Fibroblast of gingiva (primary cell): Measurements from ENCODE around the gene NFASC.

Experiments used
- DNase-seq: peaks from one replicate; pipeline ENCODE4 v3.0.0-alpha.2; 2011; ENCODE audit warnings: low read depth

NFASC gene

DNA sequence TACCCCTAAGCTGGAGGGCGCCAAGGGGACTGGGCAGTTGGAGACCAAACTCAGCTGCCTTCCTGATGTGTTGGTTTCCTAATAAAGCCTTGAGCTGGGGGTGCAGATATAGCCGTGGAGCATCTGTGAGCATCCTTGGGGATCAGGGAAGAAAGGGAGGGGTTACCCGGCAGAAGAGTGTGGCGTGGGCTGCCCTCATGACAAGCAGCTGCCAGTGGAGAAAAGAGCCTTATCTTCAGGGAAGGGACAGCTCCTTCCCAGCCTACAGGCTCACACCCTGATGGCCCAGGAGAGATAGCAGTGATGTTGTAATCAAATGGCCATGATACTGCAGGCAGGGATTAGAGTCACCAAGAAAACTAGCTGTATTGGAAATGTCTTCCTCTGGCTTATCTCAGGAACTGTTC is 10.8 kb upstream of the NFASC start:
- DNase-seq = no peak

DNA sequence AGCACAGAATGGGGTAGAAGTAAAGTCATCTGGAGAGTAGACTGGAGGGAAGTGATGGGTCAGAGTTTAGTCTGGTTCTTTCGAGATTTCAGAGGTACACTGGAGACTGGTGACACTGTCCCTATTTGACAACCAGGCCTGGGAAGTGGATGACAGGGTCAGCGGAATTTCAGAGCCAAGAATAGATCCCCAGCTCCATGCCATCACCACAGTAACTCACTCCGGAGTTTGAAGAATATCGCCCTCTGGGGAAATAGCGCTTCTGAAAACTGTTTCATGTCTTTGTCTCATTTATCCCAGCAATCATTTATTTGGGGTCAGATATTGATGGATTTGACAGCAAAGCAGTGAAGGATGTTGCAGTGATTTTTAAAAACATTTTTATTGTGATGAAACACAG is 7.6 kb upstream of the NFASC start:
- DNase-seq = no peak

DNA sequence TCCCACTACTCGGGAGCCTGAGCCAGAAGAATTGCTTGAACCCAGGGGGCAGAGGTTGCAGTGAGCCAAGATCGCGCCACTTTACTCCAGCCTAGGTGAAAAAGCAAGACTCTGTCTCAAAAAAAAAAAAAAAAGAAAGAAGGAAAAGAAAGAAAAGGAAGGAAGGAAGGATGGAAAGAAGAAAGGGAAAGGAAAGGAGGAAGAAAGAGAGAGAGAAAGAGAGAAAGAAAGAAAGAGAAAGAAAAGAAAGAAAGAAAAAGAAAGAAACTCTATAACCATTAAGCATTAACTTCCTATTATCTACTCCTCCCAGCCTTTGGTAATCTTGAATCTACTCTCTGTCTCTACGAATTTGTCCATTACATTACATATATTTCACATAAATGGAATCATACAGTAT is 6.9 kb upstream of the NFASC start:
- no peak for DNase-seq

DNA sequence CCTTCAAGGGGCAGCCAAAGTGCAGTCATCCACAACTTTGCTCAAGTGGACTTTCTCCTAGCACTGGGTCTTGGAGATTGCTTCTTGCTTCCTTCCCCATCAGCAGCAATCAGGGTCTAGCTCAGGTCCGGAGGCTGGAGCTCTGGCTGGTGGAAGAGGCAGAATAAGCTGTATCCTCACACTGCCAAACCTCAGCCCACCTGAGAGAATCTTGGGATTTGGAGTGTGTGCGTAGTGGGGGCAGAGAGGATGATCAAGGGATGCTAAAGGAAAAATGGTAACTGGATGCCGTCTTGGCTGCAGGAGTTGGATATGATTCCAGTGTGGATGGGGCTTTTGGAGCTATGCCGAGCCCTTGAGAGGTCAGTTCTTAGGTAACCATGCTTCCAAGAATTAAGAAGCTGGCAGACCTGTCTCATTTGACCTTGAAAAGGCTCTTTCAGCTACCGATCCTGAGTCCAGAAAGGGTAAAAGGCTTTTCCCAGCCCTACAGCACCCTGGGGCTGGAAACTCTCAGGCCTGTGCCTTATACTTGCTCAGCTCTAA is 4.5 kb upstream of the NFASC start:
- DNase-seq = no peak

DNA sequence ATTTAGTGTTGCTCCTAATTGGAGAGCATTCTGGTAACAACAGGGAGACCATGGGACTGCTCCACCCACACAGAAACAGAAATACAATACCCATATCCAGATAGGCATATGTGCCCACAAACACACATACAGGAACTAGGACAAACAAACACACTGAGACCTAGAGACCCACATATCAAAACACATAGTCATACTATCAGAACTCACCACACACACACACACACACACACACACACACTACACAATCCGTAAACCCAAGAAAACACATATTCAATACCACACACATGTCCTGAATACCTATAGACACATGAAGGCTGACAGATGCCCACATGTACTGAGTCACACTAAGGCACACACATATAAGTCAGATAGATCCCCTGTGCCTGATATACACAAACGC is 3.5 kb upstream of the NFASC start:
- DNase-seq = no peak

DNA sequence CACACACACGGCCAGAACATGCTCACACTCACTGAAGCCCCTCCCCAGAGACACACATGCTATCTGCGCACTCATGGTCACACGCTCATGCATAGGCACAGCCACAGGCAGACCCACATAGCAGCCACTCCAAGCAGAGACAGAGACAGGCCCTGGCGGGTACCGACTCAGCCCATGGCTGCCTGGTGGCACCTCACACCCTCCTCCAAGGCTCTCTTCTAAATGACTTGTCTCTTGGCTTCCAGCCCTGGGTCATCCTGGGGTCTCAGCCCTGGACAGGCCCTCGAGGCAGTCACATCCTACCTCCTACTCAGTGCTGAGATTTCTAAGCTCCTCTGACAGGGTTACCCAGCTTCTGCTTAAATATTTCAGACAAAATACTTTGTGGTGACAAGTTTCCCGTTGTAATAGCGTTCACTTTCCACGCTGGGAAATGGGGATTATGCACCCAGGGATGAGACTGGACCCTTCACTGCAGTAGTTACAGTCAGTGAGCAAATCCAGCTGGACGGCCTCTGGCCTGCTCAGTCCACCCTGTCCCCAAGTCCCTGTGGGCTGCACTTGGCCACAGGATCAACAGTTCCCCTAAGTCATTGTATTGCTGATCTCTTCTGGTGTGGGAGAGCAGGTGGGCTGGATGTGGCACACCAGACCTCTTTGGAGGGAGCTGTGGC is 2.9 kb upstream of the NFASC start:
- no peak for DNase-seq

DNA sequence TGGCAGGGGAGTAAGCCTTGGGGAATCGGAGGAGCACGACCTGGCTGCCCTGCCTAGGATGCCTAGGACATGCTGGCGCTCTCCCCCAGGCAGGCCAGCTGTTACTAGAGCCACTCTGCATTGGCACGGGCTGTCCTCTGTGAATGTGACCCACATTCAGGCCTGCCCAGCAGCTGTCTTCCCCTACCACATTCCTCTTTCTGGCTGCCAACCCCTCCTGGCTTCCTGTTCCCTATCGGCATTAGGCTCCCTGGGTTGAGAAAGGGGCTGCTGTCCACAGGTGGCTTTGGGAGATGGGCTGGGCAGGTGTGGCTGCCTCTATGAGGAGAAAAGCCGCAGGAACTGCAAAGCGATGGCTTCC is 2.3 kb upstream of the NFASC start:
- no peak for DNase-seq

DNA sequence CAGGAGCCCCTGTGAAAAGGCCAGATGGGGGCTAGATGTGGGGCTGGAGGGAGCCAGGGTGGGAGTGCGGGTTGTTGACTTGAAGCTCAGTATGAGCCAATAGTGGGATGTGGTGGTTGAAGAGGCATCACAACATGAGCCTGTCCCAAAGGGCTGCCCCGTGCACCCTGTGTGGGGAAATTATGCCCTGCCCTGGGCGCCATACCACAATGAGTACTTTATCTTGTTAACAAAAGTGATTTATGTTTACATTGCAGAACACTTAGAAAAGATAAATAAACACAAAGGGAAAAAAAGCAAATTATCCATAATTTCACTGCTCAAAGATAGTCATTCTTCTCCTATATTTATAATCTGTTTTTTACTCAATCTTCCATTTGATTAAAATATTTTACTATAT is 1.6 kb upstream of the NFASC start:
- no peak for DNase-seq

DNA sequence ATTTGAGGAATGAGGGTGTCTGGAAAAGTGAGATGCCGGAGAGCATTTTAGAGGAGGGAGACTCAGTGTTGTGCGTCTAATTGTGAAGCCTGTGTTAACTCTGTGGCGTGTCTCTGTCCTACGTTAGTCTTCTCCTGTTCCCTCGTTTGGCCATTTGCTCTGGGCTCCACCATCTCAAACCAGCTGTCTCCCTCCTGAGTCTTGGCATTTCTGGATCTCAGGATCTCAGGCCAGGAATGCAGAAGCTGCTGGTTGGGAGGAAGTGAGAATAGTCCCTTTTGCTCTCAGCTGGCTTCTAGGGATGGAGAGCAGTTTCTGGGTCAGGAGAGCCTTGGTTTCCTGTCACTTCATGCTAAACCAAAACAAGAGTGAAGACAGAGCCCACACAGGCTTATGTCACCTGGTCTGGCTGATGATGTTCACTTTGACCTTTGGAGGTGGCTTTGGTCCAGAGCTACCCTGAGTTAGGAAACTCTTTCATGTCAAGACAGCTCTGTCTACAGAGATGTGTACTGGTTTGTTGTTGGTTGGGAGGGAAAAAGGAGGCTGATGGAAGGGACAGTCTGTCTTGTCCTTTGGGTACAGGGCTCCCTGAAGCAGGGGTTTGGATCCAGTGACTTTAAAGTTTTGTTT is 859 bp downstream of the NFASC start:
- DNase-seq = no peak

DNA sequence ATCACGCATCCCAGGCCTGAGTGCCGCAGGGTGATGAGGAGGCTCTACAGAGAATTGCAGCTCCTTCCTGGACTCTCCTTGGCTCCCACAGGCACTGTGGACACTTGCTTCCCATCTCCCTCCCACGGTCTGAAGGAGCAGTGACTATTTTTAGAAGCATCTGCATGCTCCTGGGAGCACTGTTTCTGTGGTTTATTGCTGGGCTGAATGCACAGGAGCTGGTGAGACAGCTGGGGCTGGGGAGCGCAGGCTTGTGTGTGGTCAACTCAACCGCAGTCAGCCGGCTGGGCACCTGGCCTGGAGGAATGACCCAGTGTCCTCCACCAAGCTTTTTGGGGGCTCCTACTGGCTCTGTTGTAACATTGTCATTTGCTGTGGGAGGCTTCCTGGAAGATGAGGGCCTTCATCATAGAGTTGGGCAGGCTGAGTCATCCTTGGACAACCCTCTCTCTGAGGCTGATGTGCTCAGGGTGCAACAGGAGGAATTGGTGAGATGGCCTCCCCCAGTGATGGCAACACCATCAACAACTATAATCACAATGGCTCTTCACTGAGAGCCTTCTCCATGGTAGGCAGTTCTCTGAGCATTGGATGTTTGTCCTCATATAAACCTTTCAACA is 1.7 kb downstream of the NFASC start:
- no peak for DNase-seq

DNA sequence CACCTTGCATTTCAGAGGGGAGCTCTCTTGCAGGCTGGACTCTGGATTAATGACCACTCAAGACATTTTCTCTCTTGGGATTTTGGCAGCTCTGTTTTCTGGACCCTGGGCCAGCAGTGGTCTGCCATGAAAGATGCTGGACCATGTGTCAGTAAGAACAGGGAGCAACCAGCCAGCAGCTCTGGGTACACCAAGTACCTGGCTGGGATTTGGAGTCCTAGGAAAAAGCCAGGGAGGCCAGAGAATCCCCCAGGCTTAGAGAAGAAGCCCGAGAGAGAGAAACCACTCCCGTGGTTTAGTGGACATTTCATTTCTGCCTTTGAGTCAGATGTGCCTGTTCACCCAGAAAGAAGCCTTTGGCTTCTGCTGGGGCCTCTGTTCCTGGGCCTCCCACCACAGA is 2.5 kb downstream of the NFASC start:
- no peak for DNase-seq

DNA sequence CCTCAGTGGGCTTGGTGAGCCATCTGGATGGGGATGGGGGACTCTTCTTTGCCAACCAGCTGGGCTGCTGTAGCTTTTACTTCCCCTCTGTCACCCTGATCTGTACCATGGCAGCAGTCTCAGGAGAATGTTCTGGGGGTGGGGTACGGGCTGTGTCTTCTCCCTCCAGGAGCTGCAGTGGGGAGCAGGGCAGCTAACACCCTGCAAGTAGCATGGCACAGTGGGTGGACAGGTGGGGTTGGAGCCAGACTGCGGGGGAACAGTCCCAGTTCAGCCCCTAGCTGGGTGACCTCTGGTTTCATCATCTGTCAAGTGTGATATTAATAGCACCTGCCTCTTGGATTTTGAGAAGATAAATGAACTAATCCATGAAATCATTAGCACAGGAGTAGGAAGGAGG is 3.1 kb downstream of the NFASC start:
- DNase-seq = no peak

DNA sequence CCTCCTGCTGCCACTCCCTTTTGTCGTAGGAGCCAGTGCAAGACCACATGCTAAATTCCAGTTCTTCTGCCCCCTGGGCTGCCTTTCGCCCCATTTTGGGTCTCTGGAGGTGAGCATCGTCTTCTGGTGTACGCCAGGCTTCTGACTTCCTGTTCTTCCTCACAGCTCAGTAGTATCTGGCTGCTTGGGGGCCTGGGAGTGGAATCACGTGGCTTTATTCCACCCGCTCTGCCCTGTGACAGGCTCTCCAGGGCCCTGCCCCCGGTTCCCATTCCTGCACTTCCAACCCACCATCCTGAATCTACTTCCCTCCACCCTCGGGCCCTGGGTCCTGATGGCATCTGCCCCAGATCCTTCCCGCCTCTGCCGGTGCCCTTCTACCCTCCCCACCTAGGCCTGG is 3.6 kb downstream of the NFASC start:
- no peak for DNase-seq

DNA sequence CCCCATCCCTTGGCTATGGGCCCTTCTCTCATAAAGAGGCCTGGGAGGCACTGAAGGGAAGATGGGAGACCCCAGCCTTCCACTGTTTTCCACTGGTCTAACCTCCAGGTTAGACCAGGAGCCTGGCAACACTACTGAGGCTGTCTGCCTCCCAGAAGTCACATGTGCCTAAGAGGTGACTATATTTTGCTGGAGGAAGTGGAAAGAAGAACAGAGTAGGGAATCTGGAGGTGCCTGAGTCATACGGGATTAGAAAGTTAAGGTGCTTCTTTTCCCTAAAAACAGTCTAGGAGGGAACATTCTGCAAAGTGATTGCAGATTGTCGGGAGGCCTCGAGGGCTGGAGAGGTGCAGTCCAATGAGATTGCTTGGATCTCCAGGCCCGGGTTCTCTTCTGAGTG is 4.6 kb downstream of the NFASC start:
- no peak for DNase-seq

DNA sequence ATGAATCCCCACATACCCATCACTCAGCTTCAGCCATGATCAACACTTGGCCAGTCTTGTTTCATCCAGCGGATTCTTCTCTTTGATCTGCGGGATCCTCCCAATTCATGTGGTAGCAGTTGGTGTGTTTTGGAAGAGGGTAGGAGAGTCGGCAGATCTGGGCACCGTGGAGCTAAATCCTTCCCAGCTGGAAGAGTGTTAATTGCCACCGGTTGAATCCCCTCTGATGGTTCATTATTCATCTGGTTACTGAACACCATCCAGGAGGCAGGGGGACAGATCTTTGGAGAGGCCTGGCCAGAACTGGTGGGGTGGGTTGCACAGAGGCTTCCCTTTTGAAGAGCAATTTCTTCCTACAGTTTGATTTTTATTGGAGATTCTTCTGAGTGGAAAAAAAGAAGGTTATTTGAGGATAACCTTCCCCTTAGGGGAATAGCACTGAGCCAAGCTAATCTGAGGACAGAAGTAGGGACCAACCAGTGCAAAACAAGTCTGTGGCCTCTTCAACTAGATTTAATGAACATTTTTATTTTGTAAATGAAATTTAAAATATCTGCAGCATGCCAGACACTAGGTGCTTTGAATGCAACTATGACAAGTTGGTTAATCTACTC is 8.1 kb downstream of the NFASC start:
- DNase-seq = no peak

DNA sequence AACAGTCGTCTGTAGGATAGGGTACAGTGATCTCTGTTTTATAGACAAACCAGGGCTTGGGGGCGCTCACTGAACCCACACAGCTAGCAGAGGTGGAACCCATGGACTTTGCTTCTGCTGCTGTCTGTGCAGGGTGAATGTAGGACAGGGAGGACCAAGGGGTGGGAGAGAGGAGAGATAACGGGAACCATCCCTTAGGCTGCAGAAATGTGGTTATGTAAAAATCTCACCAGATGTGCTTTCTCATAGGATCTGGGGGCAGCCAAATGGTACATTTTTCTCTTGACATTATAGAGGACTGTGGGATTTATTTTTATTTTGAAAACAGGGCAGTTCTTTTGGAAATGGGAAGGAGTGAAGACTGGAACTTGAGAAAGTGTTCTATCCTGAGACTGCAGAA is 8.7 kb downstream of the NFASC start:
- no peak for DNase-seq

DNA sequence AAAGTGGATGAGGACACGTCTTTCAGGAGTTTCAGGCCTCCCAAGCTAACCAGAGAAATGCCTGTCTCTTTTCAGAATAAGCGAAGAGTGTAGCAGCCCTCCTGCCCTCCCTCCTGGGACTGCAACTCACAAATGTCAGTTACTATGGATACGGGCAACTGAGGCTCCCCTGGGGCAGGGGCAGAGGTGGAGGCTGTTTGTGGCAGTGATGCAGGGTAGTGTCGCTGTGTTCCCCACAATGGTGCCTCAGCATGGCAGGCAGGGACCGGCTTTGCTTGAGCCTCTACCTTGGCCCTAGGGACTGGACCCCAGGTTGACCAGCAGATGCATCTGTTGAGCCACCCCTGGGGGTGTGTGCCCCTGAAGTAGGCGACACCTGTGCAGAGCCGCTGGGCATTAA is 10.2 kb downstream of the NFASC start:
- no peak for DNase-seq

DNA sequence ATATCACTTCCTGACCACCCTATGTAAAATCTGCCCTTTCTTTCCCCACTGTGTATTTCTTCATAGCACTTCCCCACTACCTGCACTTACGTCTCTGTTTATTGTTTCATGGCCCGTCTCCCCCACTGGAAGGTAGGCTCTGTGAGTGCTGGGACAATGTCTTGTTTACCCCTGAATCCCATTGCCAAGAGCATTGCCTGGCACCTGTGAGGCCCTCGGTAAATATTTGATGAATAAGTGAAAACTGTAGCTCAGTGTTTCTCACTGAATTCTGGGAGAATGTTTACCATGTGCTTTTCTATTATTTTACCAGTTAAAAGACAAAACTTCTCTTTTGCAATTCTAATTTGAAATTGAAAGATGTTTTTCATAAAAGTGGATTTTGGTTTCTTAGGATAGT is 11.8 kb downstream of the NFASC start:
- no peak for DNase-seq

DNA sequence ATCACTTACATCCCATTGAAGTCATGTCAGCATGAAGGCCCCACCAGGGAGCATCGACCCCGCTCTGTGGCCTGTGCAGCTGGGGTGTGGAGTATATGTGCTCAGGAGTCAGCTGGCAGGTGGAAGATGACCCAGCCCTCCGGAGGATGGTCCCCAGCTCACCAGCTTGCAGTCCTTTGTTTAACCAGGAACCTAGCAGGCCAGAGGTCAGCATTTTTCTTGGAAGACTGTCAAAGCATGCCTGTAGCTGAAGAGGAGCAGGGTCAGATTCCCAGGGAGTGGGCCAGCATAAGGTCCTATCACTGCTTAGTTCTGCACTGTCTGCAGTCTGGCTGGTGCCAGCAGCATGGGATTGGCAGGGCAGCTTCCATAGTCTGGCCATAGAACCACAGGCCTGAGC is 12.7 kb downstream of the NFASC start:
- DNase-seq = no peak

DNA sequence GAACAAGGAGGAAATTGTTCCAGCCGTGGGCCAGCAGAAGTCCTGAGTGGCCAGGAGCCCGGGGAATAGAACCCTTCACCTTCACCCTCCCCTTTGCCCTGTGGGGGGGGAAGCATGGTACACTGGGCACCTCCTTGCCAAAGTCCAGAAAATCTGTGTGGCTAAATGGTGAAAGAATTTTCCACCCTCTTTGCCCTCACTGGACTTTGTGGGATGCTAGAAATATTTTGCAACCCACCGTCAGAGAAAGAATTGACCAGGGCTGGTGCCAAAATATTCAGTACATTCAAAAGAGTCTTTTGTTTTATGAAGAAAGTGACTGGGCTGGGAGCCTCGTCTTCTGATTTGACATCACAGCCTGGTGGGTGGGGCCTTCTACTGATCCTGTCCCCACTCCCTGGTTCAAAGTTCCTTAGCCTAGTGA is 14.6 kb downstream of the NFASC start:
- peak; percentile 69 for DNase-seq

DNA sequence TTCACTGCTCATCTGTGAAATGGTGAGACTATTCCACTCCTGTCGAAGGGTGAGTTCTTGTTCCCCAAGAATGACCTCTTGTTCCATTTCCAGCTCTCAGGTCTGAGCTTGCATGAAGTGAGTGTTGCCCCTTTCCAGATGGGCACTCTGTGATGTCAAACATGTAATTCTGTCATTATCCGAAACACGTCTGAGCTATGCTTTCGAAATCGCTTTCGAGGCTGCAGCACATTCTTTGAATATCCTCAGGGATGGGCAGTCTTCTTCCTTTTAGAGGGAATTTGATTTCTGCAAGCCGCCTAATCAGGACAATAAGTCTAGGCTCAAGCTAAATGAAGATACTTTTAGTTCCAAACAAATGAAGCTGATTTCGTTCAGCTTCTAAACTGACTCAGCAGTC is 15.1 kb downstream of the NFASC start:
- peak; percentile 78 for DNase-seq

DNA sequence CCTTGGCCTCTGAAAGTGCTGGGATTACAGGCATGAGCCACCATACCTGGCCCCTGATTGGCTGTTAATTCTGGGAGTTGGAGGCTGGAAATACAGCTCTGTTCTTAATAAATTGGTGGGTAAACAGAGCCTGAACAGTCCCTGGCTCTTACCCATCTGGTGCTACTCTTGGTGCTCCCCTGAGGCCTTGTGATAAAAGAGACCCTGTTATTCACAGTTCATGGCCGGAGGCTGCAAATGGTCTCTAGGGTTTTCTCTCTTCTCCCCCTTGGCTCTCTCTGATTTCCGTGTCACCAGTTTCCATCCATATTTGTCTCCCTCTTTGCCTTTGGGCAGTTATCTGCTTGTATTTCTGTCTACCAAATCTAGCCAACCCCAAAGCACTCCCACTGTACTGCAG is 17.2 kb downstream of the NFASC start:
- no peak for DNase-seq

DNA sequence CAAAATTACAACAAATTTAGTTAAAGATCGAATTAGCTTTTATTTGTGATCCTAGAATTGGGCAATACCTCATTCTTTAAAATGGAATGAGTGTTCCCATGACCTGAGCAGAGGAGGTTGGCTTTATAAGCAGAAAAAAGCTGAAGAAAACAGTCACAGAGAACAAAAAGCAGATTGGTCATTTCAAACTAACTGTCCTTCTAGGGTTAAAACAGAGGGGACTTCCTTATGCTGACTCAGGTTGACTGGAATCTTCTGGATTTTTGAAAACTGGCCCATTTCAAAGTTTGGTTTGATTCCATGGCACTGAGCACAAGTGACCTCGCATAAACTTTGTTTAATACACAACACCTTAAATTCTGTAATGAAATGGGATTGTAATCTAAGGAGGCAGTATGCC is 17.6 kb downstream of the NFASC start:
- peak; percentile 42 for DNase-seq
